RWPE1 (cell line): ENCODE measurements around the gene SIM1.
A peak's percentile ranks its signal among the peaks of the same experiment; 100 is the strongest.

Source experiments
- CTCF ChIA-PET: fragments of 350-600 bp; sonication (Branson Sonifier 250); formaldehyde crosslinking; extraction: SDS; loops from one replicate; lab custom pipeline; 2021; lab: Yijun Ruan, JAX
- POLR2A ChIA-PET: fragments of 400-600 bp; formaldehyde crosslinking; extraction: SDS; loops from one replicate; lab custom pipeline; 2020; ENCODE audit warnings: antibody characterized with exemption; ENCODE audit not compliant: low non-redundant PET; lab: Yijun Ruan, JAX
- DNase-seq: peaks from one replicate; pipeline ENCODE4 v3.0.0; 2012; ENCODE audit warnings: low spot score
- H3K27ac ChIP-seq: fragments of 450-650 bp; 2 replicates; pipeline ENCODE4 v1.5.1; 2017
- TF ChIP-seq, protein P1 (sequence below): fragments of 450-650 bp; conservative IDR thresholded peaks from 2 replicates; pipeline ENCODE4 v1.5.1; 2017; ENCODE audit warnings: low read depth, mild to moderate bottlenecking

SIM1 gene

DNA sequence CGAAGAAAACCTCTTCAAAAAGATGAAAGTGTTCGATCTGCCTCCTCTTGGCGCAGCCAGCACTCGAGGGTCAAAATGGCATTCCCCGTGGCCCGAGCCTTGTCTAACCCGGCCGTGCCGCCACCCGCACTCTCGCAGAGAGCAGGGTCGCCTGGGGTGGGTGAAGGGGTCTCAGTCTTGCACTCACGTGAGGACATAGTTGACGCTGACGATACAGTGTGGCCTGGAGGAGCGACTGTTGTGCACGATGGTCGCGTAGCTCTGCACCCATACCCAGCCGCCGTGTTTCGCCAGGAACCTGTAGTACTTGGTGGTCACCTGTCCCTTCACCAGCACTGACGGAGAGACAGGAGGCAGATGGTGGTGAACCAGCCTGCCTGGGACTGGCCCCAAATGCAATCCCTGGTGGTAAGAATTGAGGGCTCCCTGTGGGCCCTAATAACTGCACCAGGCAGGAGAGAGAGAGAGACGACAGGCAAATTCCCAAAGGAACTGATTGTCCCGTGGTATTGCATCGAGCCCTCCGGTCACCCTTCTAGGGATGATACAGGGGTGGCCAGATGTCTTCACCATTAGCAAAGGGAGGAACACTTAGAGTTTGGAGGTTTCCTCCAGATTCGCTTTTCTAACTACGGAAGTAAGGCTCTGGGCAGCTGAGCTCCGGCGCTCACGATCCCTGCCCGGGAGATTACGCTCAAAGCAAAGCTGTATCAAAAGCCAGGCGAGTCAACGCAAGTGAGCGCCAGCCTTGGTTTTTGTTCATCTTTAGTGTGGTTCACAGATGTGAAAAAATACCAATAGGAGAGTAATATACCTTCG, 17.4 kb downstream of the SIM1 start:
- CTCF ChIA-PET, result no interaction called here
- TF ChIP-seq, protein P1, sequence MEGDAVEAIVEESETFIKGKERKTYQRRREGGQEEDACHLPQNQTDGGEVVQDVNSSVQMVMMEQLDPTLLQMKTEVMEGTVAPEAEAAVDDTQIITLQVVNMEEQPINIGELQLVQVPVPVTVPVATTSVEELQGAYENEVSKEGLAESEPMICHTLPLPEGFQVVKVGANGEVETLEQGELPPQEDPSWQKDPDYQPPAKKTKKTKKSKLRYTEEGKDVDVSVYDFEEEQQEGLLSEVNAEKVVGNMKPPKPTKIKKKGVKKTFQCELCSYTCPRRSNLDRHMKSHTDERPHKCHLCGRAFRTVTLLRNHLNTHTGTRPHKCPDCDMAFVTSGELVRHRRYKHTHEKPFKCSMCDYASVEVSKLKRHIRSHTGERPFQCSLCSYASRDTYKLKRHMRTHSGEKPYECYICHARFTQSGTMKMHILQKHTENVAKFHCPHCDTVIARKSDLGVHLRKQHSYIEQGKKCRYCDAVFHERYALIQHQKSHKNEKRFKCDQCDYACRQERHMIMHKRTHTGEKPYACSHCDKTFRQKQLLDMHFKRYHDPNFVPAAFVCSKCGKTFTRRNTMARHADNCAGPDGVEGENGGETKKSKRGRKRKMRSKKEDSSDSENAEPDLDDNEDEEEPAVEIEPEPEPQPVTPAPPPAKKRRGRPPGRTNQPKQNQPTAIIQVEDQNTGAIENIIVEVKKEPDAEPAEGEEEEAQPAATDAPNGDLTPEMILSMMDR, result no peak
- POLR2A ChIA-PET, result no interaction called here
- H3K27ac ChIP-seq, result no peak overlapping the region
- no peak for DNase-seq

DNA sequence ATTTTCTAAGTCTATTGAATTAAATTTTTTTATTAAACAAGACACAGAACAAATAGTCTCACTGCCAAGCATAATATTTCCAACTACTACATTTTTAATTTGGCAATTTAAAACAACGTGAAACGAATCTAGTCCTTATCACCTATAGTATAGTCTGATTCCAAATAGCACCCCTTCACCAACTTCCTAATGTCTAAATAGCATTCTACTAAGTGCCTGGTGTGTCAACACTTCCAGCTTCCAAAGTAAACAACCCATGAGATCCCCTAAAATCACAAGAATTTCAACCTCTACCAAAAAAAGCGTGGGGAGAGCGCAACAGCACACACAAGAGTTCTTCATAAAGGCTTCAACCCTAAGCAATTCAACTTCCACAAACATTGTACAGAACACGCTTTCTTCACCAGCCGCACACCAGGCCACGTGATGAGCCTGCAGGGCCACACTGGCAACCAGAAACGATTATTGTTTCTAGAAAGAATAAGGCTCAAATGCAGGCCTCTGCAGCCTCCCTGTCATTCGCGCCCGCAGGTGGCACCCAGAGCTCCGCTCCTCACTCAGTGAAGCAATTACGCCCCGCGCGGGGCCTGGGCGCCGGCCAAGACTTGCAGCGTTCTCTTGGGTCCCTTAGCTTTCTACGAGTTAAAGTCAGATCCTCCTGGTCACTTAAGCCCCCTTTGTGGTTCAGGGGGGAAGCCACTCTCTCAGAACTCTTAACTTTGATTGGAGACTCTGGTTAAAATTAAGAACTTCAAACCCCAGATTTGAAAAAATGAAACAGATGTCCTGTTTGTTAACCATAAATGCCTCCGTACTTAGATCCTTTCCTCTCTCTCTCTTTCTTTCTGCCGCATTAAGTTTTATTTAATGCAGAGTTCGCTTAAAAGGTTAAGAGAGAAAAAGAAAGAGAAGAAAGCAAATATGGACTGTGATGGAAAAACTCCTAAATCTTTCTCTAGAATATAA, 18.3 kb downstream of the SIM1 start:
- ChIA-PET CTCF (no interaction called here), POLR2A (no interaction called here)
- TF ChIP-seq, protein P1, result no peak
- H3K27ac ChIP-seq, result no peak overlapping the region
- DNase-seq, result no peak

- no peak for DNase-seq
- TF ChIP-seq, protein P1, result no peak
- ChIA-PET POLR2A (no interaction called here), CTCF (no interaction called here)
- no peak overlapping the region for H3K27ac ChIP-seq
These were observed 19.2 kb downstream of the SIM1 start for GRCh38 chr6:100445512-100445911.

- POLR2A ChIA-PET, result no interaction called here
- no peak for DNase-seq
- H3K27ac ChIP-seq, result no peak overlapping the region
- TF ChIP-seq, protein P1, result no peak
- CTCF ChIA-PET, result no interaction called here
These were observed 23.8 kb downstream of the SIM1 start for GRCh38 chr6:100440935-100441334.

- TF ChIP-seq, protein P1, result no peak
- ChIA-PET CTCF (interaction anchor here (0.6 kb wide), 2 partner anchors 25 to 101 kb away, joined by 3 read pairs; no protein-coding TSS in a partner anchor), POLR2A (no interaction called here)
- H3K27ac ChIP-seq, result no peak overlapping the region
- peak; percentile 67 for DNase-seq
These were observed 29.4 kb downstream of the SIM1 start for GRCh38 chr6:100435299-100435698.

GRCh38 chr6:100433726-100434435, 30.8 kb downstream of the SIM1 start:
- ChIA-PET CTCF (no interaction called here), POLR2A (no interaction called here)
- no peak overlapping the region for H3K27ac ChIP-seq
- no peak for DNase-seq
- TF ChIP-seq, protein P1, result no peak
